Measurements from ENCODE around the gene ANKRD7.
A peak's percentile ranks its signal among the peaks of the same experiment; 100 is the strongest.

ANKRD7 gene, protein sequence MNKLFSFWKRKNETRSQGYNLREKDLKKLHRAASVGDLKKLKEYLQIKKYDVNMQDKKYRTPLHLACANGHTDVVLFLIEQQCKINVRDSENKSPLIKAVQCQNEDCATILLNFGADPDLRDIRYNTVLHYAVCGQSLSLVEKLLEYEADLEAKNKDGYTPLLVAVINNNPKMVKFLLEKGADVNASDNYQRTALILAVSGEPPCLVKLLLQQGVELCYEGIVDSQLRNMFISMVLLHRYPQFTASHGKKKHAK

DNA sequence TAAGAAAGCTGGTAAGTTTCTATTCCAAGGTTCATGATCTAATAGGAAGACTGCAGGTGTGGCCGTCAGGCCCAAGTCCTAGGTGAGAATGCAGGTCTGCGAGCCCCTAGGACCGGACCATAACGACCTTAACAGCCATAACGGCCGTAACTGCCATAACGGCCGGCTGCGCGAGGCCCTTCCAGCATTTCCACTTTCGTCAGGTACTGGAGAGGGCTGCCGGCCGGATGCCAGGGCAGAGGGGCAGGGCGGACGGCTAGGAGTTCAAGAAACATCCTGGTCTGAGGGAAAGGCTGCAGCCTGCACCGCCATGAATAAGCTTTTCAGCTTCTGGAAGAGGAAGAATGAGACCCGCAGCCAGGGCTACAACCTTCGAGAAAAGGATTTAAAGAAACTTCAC is at the start of gene ANKRD7:
Gene ANKRD7, plus strand, starts transcription at position 184 of the 400 bp plus-strand sequence. Its CDS starts 127 bp downstream, at position 311.
- DNase-seq, result no peak

DNA sequence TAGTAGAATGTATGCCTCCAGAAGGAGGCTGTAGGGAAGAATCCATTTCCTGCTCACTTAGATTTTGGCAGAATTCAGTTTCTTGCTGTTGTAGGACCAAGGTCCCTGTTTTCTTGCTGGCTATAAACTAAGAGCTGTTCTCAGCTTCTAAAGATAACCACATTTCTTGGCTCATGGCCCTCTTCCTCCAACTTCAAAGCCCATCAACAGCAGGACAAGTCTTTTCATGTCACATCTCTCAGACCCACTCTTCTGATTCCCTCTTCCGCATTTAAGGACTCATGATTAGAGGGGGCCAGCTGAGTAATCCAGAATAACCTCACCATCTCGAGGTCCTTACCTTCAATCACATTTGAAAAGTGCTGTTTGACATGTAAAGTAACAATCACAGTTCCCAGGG is 48.8 kb upstream of the ANKRD7 start:
- no peak for DNase-seq

DNA sequence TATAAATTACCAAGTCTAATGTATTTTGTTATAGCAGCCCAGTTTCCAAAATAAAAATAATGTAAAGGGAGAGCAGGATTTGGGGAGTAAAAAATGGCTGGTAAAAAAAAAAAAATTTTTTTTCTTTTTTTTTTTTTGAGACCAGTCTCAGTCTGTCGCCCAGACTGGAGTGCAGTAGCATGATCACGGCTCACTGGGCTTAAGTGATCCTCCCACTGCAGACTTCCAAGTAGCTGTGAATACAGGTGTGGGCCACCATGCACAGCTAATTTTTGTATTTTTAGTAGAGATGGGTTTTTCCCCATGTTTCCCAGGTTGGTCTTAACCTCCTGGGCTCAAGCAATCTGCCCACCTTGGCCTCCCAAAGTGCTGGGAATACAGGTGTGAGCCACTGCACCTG is 45.3 kb upstream of the ANKRD7 start:
- no peak for DNase-seq

DNA sequence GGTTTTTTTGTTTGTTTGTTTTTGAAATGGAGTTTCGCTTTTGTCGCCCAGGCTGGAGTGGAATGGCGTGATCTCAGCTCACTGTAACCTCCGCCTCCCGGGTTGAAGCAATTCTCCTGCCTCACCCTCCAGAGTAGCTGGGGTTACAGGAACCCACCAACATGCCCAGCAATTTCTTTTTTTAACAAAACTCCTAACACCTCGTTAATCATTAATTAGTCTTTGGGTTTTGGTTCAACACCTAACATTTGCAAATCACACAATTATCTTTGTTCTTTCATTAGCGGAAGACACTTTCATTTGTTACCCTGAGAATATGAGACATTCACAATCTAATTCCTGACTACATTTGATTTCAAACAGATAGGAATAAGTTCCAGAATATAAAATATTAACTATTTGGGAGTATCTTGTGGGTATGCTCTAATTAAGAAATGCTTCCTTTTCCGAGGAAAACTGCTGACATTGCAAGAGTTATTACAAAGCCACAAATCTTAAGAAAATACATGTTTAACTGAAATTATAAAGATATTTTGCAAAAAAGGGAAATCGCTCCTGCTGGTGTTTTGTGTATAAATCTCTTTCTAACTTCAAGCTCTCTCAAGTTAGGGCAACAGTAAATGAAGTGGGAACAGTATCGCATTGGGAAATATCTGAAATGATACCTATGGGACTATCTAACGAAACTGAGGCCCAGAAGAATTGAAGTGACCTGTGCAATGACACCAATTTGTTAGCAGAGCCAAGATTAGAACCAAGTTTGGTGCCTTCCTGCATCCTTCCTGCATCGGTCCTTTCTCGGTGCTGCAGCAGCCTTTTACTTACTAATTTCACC is 41.7 kb upstream of the ANKRD7 start:
- peak in 1 of 2 experiments; percentile 27 for DNase-seq

DNA sequence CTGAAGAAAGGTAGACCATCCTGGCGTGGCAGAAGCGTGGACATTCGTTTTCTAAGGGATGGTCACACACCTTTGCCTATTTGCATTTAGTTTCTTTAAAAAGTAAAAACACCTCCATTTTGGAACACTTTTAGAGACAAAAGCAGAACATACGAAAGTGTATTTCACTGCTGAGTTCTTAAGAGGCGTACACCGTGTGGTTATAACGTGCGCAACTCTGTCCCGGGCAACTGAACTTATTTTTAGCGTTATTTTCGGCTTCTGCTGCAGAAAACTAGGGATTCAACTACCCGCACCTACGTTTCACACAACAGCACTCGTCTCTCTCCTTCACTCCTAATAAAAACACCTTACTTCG is 41.1 kb upstream of the ANKRD7 start:
- DNase-seq, result no peak

DNA sequence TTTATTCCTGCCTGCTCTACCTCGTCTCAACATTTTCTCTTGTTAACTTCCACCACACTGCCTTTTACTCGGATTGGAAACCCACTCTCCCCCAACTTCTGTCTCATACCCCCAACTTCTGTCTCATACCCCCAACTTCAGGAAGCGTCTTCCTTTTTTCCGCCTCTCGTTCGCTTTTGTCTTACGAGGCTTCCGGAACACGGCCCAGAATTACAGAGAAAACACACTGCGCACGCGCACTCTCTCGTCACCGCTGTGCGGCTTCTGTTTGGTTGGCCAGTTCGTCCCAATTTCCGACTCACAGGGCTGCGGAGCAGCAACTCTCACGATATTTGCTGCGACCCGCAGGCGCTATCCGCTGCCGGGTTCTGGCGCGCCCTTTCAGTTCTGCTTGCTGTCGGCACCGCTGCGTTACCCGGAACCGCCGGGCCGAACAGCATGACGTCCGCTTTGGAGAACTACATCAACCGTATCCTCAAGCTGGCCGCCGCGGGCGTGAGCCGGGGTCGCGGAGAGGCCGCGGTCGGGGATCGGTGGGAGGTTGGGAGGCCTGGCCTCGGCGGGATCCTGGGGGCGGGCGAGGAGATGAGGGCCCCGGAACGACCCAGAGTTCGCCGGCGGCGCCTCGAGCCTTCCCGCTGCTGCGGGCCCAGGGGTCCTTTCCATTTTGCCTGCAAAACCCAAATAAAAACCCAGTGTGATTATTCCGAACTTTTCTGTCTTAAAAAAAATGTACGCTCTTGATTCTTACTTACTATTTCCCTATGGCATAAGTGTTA is 40.5 kb upstream of the ANKRD7 start, which contains the start of gene LSM8:
Gene LSM8, plus strand, starts transcription at position 379 of the 779 bp plus-strand sequence. Its CDS starts 60 bp downstream, at position 439.
- DNase-seq, result peak; percentile 87 to 96

DNA sequence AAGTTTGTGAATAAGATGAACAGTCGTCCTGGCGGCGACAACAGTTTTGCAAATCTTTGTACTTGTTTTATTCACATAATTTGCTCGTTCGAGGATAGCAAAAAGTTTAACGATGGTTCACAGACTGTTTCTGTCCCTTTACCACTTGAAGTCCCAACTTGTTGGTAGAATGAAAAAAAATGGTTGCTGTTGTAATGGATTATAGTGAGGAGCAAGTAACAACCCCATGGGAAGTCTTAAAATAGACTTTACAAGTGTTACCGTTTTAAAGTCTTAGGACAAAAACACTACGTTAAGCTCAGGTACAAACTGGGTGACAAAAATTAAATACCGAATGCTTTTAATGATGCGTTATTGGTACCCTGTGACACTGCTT is 40.0 kb upstream of the ANKRD7 start:
- DNase-seq, result peak in 1 of 2 experiments; percentile 35

DNA sequence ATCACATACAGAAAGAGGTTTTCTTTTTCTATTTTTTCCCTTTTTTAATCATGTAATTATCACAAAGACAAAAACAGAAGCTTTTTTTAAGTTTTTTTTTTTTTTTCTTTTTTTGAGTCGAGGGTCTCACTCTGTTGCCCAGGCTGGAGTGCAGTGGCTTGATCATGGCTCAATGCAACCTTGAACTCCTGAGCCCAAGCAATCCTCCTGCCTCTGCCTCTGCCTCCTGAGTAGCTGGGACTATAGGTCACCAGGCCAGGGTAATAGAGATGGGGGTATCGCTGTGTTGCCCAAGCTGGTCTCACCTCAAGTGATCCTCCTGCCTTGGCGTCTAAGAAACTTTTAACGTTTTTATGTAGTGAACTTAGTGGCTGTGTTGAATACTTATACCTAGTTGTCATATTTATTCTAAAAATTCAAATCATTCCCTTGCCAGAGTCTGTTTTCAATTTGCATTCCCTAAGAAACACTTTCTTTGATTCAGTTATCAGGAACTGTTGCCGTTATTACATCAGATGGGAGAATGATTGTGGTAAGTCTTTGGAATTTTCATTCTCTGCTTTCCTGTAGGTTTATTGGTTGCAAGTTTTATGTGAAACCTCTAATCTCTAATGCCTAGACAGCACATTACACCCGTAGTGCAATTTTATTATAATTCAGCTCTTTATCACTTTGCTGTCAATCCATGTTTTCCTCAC is 39.2 kb upstream of the ANKRD7 start:
- peak in 1 of 2 experiments; percentile 7 for DNase-seq

DNA sequence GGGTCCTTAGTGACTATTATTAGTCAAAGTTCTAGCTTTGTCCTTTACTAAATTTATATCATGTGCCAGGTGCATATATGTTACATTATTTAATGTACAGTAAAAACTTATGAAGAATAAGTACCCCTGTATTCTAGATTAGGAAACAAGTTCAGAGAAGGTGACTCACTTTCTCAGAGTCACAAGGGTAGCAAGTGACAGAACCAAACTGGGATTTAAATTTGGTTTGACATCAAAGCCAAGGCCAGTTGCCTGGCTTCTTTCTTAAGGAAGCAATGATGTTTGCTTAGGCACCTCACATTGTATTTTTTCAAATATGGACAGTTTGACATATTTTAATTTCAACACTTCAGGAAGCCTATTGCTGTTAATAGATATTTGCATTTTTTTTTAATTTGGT is 38.0 kb upstream of the ANKRD7 start:
- no peak for DNase-seq

DNA sequence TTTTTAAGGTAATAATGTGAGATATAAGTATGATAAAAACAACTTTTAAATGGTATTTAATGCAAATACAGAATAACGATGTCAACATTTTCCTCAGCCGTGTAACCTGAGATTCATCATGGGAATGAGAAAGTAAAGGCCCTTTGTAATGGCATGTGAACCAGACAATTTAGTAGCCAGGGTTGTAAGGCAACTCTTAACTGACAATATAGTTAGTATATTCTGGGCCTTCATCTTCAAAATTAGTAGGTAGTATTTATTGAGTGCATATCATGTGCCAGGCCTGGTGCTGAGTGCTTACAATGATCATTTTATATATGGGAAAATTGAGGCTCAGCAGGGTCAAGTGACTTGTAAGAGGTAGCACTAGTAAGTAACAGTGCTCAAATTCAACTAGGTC is 29.9 kb upstream of the ANKRD7 start:
- DNase-seq, result no peak

DNA sequence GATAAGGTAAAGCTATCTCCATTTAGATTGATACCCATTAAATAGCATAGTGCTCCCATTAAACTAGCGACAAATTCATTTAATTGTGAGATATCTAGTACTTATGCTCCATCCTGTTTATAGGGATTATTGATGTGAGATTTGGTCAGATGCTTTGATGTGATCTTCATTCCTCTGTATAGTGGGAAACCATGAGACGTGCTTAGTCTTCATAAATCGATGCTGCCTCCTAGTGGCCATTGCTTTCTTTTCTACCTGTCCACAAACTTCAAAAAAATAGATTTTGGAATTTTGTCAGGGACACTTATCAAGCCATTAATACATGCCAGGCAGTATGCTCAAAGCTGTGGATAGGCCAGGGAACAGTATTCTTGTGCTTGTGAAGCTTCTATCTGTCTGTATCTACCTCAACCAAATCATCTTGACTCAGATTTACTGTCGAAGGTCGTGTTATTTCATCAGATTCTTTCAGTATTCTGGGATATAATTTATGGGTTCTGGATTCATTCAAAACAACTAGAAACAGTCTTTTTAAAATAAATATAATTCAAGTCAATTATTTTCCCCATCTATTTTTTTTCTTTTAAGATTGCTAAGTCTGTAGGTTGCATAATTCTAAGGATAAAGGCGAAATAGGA is 28.5 kb upstream of the ANKRD7 start:
- peak in 1 of 2 experiments; percentile 65 for DNase-seq

DNA sequence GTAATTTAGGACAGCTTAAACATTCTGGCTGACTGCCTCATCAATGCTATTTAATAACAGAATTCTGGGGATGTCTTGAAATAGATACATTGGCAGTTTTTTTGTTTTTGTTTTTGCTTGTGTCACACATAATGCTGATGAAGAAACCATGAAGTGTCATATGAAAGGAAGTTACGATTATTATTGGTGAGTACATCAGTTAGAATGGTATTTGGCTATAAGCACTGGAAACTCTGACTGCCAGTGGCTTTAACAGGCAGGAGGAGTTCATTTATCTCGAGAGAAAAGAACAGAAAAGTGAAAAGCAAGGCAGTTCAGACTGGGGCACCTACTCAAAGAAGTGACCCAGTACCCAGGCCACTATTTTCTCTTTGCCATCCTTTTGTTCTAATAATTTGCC is 22.4 kb upstream of the ANKRD7 start:
- no peak for DNase-seq

DNA sequence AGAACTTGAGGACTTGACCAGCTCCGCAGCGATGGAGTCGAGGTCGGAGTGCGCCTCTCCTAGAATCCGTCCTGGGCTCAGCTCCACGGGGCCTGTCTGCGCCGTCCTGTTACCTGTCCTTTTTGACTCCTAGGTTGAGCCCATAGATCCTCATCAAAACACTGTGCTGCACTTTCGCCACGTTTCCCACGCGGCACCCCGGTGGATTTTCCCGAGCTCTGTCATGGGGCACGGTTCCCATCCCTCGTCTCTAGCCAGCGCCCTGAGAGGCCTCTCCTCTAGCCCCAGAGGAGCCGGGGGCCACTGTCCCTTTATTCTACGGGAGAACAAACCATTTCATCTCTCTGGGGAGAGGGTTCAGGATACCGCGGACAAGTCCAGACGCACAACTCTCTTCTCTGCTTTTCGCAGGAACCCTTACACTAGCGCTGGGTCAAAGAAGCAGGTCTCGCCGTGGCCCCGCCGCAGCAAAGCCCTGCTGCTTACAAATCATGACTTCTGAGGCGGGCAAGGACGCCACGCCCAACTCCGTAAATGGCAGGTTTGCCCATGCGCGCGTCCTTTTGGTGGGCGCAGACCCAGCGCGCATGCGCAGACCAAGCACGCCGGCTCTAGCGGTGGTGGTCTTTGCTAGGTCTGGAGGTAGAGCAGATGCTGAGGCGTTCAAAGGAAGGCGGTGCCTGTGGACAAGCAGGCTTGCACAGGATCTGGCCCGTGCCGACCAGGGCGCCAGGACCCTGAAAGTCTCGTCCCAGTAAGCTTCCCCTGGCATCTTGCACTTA is 10.3 kb upstream of the ANKRD7 start:
- DNase-seq, result peak; percentile 68 to 85

DNA sequence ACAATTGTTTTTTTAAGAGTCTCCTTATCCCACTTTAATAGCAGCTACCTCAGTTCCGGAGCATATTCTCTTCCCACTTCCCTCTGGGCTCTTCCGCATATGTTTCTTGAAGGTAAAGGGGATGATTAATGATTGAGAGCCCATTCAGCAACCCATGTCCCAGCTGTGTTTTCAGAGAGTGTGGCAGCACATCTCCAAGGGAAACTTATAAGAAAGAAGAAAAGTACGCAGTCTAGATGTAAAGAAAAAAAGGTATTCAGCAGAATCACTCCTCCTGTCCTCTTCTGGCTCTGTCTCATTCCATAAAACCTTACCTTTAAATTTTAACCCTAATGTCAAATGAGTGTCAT is 9.7 kb upstream of the ANKRD7 start:
- DNase-seq, result no peak

DNA sequence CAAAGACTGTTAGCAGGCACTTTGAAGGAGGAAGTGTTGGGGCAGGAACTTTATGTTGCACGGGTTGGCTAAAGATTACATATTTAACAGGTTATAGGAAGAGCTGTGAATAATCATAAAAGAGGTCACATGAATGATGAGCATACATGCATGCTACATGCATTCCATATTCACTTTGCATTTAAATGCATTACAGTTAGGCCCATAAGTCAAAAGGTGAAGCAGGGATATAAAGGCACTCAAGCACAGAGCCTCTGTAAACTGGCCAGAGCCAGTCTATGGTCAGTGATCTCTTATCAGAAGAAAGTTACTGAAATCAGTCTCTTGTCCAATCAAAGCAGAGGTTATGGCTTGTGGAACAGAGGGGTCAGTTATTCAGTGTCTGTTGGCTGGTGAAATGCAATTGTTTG is 7.3 kb upstream of the ANKRD7 start:
- DNase-seq, result no peak

DNA sequence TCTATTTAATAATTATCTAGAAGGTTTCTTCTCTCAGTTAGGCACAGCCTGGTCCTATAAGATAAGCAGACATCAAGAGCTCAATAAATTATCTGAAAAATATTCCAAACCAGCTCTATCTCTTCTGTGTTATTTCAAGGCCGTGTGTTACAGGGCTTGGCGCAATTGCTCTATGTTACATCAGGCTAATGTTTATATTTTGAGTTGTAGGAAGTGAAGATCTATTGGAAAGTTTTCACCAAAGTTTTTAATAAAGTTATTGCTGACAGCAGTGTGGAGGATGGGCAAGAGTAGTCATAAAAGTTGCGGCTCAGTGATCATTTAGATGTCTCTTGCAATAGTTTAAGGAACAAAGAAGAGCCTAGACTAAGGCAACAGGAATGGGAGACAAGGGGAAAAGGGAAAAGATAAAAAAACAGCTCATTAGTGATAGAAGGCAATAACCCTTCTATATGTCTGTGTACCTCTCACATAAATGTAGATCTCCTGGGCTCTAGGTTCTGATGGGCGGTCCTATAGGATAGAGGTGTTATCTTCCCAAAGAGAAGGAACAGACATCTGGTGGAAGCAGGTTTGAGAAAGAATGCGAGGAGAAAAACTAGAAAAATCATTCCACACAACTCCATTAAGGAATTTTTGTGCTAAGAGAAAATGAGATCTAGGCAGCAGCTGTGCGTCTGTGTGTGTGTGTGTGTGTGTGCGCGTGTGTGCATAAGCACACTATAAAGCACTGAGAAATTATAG is 5.9 kb upstream of the ANKRD7 start:
- DNase-seq, result no peak

DNA sequence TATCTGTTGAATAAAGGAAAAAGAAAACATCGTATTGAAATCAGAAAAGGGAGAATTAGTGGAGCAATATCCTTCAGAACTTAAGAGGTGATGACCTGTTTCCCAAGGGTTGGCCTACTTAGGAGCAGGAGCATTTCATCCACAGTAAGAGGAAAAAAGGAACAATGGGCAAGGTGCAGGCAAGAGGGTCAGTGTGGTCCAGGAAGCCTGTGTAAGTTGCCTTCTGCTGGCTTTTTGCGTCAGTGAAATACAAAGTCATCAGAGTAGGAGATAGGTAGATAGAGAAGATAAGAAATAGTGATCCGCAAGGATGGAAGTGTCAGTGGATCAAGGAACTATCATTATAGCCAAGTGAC is 5.4 kb upstream of the ANKRD7 start:
- no peak for DNase-seq

DNA sequence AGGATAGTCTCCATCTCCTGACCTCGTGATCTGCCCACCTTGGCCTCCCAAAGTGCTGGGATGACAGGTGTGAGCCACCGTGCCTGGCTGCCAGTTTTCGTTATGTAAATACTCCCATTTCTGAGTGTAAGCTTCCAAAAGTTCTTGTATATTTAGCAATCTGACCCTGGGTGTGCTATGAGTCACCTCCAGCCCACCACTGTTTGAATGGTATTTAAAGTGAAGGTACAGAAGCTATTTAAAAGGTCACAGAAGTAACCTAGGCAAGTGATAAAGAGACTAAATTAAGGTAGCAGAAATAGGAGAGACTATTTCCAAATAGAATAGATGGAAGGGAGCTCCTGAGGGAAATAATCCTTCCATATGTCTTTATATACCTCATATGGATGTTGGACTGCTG is 3.9 kb upstream of the ANKRD7 start:
- DNase-seq, result no peak

DNA sequence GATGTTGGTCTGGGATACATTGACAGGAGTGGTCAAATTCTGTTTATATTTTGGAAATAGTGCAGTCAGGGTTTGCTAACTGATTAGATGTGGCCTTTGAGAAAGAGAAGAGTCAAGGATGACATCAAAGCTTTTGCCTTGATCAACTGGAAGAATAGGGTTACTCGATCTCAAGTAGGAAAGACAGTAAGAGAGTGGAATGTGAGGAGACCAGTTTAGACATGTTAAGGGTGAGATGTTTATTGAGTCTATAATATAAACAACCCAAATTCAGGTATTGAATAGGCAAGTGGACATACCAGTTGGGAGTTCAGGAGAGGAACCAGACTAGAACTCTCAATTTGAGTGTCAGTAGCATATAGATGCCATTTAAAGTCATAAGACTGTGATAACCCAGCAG is 1.9 kb upstream of the ANKRD7 start:
- no peak for DNase-seq

DNA sequence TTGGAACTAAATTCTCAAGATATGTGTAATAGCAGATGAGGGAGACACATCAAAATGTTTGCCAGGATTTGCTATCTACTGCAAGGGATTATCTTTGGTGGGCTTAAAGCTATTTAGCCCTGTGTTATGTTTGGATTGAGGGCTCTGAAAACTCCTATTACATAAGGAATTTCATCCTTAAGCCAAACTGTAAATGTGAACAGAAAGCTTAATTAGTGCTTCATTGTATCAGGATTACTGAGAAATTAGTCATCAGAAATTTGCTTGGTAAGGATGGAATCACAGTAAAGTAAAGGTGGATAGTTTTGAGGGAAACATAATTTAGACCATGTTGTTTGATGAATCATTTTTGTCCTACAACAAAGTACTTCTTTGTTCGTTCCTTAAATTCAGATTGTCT is 8.3 kb downstream of the ANKRD7 start:
- DNase-seq, result peak in 1 of 2 experiments; percentile 32

DNA sequence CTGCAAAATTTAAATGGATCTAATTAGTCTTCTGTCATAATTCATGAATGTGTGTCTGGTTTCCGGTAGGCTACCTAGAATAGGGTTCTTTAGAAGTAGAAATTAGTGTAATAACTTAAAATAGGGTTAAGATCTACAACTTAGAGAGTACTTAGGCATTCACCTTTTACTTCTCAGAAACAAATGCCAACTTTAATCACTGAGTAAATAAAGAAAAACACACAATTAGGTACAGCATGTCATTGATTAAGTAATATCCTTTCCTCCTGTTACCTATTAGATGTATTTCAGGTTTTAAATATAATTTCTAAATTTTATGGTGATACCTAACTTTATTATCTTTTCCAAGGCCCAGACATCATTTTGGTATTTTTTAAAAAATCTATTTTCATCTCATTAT is 9.3 kb downstream of the ANKRD7 start:
- no peak for DNase-seq

Measured in SW 1271 (cell line).